Nephron (organoid): Measurements from ENCODE around the gene ZMYM1.
A peak's percentile ranks its signal among the peaks of the same experiment; 100 is the strongest.
"Not testable (repeated sequence)": the region's sequence is repeated elsewhere in the genome, so short reads cannot be mapped to it uniquely, and the experiment has no call there.

Experiments
- H3K27ac Mint-ChIP-seq, 3 experiments: 2 replicates each; pipeline ENCODE4 v1.8.0; 2020; ENCODE audit warnings: mixed read lengths in 3 of 3, mild to moderate bottlenecking in 2 of 3, moderate library complexity in 1 of 3
- H3K27me3 Mint-ChIP-seq: 2 replicates; pipeline ENCODE4 v1.8.0; 2021; ENCODE audit warnings: low read depth, mild to moderate bottlenecking, moderate library complexity, mixed read lengths
- H3K36me3 Mint-ChIP-seq: 2 replicates; pipeline ENCODE4 v1.8.0; 2020; ENCODE audit warnings: low read depth, mixed read lengths
- H3K4me1 Mint-ChIP-seq: 2 replicates; pipeline ENCODE4 v1.8.0; 2020; ENCODE audit warnings: mixed read lengths
- H3K4me3 Mint-ChIP-seq, 3 experiments: 2 replicates each; pipeline ENCODE4 v1.8.0; 2020; ENCODE audit warnings: mild to moderate bottlenecking in 3 of 3, mixed read lengths in 3 of 3, moderate library complexity in 2 of 3
- H3K9me3 Mint-ChIP-seq: 2 replicates; pipeline ENCODE4 v1.8.0; 2020; ENCODE audit warnings: mixed read lengths
- TF ChIP-seq, protein P1 (sequence below), 3 experiments: fragments of 200-600 bp; sonication (generic); IDR thresholded peaks; one replicate each; pipeline ENCODE4 v1.5.0; 2021; ENCODE audit warnings: antibody characterized with exemption in 3 of 3; ENCODE audit not compliant: unreplicated experiment in 3 of 3

Gene ZMYM1

GRCh38 chr1:35062518-35063196 is 16.5 kb upstream of the ZMYM1 start:
- no peak overlapping the region for H3K27ac Mint-ChIP-seq
- H3K36me3 Mint-ChIP-seq, result peaks cover 4% of the 10 kb centered on the region
- H3K4me1 Mint-ChIP-seq, result no peaks in the 10 kb centered on the region
- TF ChIP-seq, protein P1, sequence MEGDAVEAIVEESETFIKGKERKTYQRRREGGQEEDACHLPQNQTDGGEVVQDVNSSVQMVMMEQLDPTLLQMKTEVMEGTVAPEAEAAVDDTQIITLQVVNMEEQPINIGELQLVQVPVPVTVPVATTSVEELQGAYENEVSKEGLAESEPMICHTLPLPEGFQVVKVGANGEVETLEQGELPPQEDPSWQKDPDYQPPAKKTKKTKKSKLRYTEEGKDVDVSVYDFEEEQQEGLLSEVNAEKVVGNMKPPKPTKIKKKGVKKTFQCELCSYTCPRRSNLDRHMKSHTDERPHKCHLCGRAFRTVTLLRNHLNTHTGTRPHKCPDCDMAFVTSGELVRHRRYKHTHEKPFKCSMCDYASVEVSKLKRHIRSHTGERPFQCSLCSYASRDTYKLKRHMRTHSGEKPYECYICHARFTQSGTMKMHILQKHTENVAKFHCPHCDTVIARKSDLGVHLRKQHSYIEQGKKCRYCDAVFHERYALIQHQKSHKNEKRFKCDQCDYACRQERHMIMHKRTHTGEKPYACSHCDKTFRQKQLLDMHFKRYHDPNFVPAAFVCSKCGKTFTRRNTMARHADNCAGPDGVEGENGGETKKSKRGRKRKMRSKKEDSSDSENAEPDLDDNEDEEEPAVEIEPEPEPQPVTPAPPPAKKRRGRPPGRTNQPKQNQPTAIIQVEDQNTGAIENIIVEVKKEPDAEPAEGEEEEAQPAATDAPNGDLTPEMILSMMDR (IDR thresholded peaks at IDR 0.05; ENCODE audit: unreplicated experiment in 3 of 3), result no peak
- peaks cover 16% of the 10 kb centered on the region for H3K9me3 Mint-ChIP-seq
- no peak overlapping the region for H3K4me3 Mint-ChIP-seq
- H3K27me3 Mint-ChIP-seq, result no peaks in the 10 kb centered on the region

GRCh38 chr1:35064265-35064664 is 14.9 kb upstream of the ZMYM1 start:
- TF ChIP-seq, protein P1 (IDR thresholded peaks at IDR 0.05; ENCODE audit: unreplicated experiment in 3 of 3), result no peak
- Mint-ChIP-seq H3K27ac (no peak overlapping the region), H3K4me1 (no peaks in the 10 kb centered on the region), H3K36me3 (no peaks in the 10 kb centered on the region), H3K27me3 (no peaks in the 10 kb centered on the region), H3K9me3 (peaks cover 11% of the 10 kb centered on the region), H3K4me3 (no peak overlapping the region)

DNA sequence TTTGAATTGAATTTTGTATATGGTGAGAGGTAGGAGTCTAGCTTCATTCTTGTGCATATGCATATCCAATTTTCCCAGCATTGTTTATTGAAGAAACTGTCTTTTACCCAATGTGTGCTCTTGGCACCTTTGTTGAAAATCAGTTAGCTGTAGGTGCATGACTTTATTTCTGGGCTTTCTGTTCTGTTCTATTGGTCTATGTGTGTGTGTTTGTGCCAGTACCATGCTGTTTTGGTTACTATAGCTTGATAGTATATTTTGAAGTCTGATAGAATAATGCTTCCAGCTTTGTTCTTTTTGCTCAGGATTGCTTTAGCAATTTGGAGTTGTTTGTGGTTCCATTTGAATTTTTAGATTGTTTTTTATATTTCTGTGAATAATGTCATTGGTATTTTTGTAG is 9.4 kb upstream of the ZMYM1 start:
- Mint-ChIP-seq H3K27ac (no peak overlapping the region), H3K36me3 (no peaks in the 10 kb centered on the region), H3K27me3 (peaks cover 7% of the 10 kb centered on the region), H3K4me1 (no peaks in the 10 kb centered on the region), H3K4me3 (no peak overlapping the region), H3K9me3 (peaks cover 14% of the 10 kb centered on the region)
- TF ChIP-seq, protein P1 (IDR thresholded peaks at IDR 0.05; ENCODE audit: unreplicated experiment in 3 of 3), result no peak

DNA sequence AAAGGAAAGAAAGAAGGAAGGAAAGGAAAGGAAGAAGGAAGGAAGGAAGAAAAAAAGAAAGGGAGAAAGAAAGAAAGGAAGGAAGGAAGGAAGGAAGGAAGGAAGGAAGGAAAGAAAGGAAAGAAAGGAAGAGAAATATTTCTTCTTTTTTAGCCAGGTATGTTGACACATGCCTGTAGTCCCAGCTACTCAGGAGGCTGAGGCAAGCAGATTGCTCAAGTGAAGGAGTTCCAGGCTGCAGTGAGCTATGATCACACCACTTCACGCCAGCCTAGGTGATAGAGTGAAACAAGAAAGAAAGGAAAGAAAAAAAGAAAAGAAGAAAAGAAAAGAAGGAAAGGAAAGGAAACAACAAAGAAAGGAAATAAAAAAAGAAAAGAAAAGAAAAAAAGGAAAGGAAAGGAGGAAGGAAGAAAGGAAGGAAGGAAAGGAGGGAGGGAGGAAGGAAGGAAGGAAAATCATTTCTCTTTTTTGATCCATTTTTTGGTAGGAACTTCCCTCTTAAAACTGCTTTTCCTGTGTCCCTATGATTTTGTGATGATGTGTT is 5.8 kb upstream of the ZMYM1 start:
- Mint-ChIP-seq H3K27me3 (peaks cover 19% of the 10 kb centered on the region), H3K9me3 (peaks cover 14% of the 10 kb centered on the region), H3K4me3 (no peak overlapping the region), H3K4me1 (no peaks in the 10 kb centered on the region), H3K36me3 (no peaks in the 10 kb centered on the region), H3K27ac (no peak overlapping the region)
- TF ChIP-seq, protein P1 (IDR thresholded peaks at IDR 0.05; ENCODE audit: unreplicated experiment in 3 of 3), result no peak

DNA sequence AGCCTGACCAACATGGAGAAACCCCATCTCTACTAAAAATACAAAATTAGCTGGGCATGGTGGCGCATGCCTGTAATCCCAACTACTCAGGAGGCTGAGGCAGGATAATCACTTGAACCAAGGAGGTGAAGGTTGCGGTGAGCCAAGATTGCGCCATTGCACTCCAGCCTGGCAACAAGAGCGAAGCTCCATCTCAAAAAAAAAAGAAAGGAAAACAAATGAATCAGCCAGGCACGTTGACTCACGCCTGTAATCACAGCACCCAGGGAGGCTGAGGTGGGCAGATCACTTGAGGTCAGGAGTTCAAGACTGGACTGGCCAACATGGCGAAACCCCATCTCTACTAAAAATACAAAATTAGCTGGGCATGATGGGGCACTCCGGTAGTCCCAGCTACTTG is 2.8 kb upstream of the ZMYM1 start:
- not testable (repeated sequence) for H3K36me3 Mint-ChIP-seq, H3K9me3 Mint-ChIP-seq, H3K27ac Mint-ChIP-seq, H3K4me3 Mint-ChIP-seq
- peaks cover 20% of the 10 kb centered on the region for H3K4me1 Mint-ChIP-seq
- H3K27me3 Mint-ChIP-seq, result peaks cover 19% of the 10 kb centered on the region

DNA sequence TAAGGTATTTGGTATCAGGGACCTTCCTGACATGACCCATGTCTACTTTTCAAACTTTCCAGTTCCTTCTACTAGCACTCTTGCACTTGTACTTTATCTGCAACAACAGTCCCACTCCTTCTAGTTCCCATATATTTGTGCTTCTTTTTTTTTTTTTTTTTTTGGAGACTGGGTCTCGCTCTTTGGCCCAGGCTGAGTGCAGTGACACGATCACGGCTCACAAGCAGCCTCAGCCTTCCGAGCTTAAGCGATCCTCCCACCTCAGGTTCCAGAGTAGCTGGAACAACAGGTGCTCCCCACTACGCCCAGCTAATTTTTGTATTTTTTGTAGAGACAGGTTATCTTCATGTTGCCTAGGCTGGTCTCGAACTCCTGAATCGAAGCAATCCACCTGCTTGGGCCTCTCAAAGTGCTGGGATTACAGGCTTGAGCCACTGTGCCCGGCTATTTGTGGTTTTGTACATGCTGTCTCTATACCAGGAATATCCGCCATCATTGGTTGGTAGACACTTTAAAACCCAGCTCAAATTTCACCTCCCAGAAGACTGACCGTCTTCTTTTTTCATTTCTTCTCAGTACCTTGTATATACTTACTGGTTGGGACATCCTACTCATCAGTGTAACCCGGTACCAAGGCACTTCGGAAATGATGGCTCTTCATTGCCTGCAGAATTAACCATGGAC is 1.1 kb downstream of the ZMYM1 start:
- peaks cover 7% of the 10 kb centered on the region for H3K27me3 Mint-ChIP-seq
- H3K4me3 Mint-ChIP-seq, result peak overlapping the region; percentile 97 to 99 (median 98)

More for the DNA sequence above, 1.1 kb downstream of the ZMYM1 start:
- Mint-ChIP-seq H3K9me3 (peaks cover 5% of the 10 kb centered on the region), H3K36me3 (peaks cover 27% of the 10 kb centered on the region), H3K27ac (peak overlapping the region; percentile 95 to 99 (median 97)), H3K4me1 (peaks cover 21% of the 10 kb centered on the region)
- TF ChIP-seq, protein P1 (IDR thresholded peaks at IDR 0.05; ENCODE audit: unreplicated experiment in 3 of 3), result no peak
